Activated CD8-positive, alpha-beta T cell treated with anti-CD3 and anti-CD28 coated beads for 36 hours (primary cell): ENCODE results near the gene SGK2. TPM values are rescaled to one million over a fixed set of nuclear protein-coding genes. Genes with fewer than 3 reads are reported as not detected.

ENCODE experiments used
- ATAC-seq: fragments of 200-7000 bp; cut with Tn5 transposase; one replicate; pipeline ENCODE4 v1.10.0; 2021; ENCODE audit warnings: mild to moderate bottlenecking, moderate library complexity
- CTCF ChIA-PET: fragments of 350-600 bp; sonication (Branson Sonifier 250); formaldehyde crosslinking; loops from one replicate; lab custom pipeline; 2021; ENCODE audit warnings: antibody characterized with exemption; lab: Charles Lee
- POLR2A ChIA-PET: fragments of 350-600 bp; sonication (Branson Sonifier 250); formaldehyde crosslinking; loops from one replicate; lab custom pipeline; 2021; ENCODE audit warnings: antibody characterized with exemption; lab: Charles Lee
- DNase-seq: peaks from one replicate; pipeline ENCODE4 v3.0.0-alpha.2; 2020
- H3K27ac Mint-ChIP-seq: one replicate; pipeline ENCODE4 v1.8.0; 2021; ENCODE audit warnings: mild to moderate bottlenecking, mixed read lengths
- H3K27me3 Mint-ChIP-seq: one replicate; pipeline ENCODE4 v1.8.0; 2021; ENCODE audit warnings: mixed read lengths
- H3K36me3 Mint-ChIP-seq: one replicate; pipeline ENCODE4 v1.8.0; 2021; ENCODE audit warnings: low read depth, mixed read lengths
- H3K4me1 Mint-ChIP-seq: one replicate; pipeline ENCODE4 v1.8.0; 2021; ENCODE audit warnings: low read depth, mixed read lengths
- H3K4me3 Mint-ChIP-seq: one replicate; pipeline ENCODE4 v1.8.0; 2021; ENCODE audit warnings: mild to moderate bottlenecking, moderate library complexity, mixed read lengths
- H3K9me3 Mint-ChIP-seq: one replicate; pipeline ENCODE4 v1.8.0; 2021; ENCODE audit warnings: mixed read lengths
- CTCF ChIP-seq: fragments of 200-600 bp; IDR thresholded peaks from one replicate; pipeline ENCODE4 v1.8.0; 2022; ENCODE audit warnings: antibody characterized with exemption, mild to moderate bottlenecking
- intact Hi-C: fragments of 100-400 bp; cut with micrococcal nuclease; formaldehyde crosslinking; loops from one replicate; pipeline ENCODE4 v1.10.0; 2022
- total RNA-seq, 2 experiments: library from RNA; stranded (reverse); gene quantifications; one replicate each; pipeline ENCODE4 v1.2.3, GENCODE V29; 2021

Gene SGK2
- total RNA-seq, 2 experiments from 2014 or later = 0.16 to 0.50 TPM

DNA sequence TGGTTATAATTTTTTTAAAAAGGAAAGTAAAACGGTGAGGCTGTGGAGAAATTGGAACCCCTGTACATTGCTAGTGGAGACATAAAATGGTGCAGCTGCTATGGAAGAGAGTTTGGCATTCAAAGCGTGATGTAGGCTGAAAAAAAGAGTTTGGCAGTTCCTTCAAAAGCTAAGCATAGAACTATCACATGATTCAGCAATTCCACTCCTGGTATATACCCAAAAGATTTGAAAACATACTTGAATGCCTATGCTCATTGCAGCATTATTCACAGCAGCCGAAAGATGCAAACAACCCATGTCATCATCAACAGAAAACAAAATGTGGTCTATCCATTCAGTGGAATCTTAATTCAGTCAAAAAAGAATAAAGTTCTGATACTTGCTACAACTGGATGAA lies 4.5 kb upstream of the SGK2 start:
- no peaks in the 10 kb centered on the region for H3K9me3 Mint-ChIP-seq
- DNase-seq (no peak), ATAC-seq (no peak)
- intact Hi-C loops = no loop called here
- no peaks in the 10 kb centered on the region for H3K4me1 Mint-ChIP-seq
- no peaks in the 10 kb centered on the region for H3K27me3 Mint-ChIP-seq
- H3K4me3 Mint-ChIP-seq = no peak overlapping the region
- H3K27ac Mint-ChIP-seq = no peak overlapping the region
- no peaks in the 10 kb centered on the region for H3K36me3 Mint-ChIP-seq
- ChIA-PET POLR2A (interaction anchor here (0.7 kb wide), 1 partner anchor 145 kb away, joined by 3 read pairs; no protein-coding TSS in a partner anchor), CTCF (no interaction called here)
- TF ChIP-seq CTCF = no peak

- no peak for TF ChIP-seq CTCF
- CTCF ChIA-PET = interaction anchor here (1.1 to 2.0 kb wide), 2 partner anchors 11 to 21 kb away, joined by 3 to 7 read pairs; no protein-coding TSS in a partner anchor
- no peaks in the 10 kb centered on the region for H3K36me3 Mint-ChIP-seq
- H3K4me3 Mint-ChIP-seq = no peak overlapping the region
- intact Hi-C loops = no loop called here
- H3K9me3 Mint-ChIP-seq = no peaks in the 10 kb centered on the region
- no peak for DNase-seq
- H3K27ac Mint-ChIP-seq = no peak overlapping the region
- ATAC-seq = no peak
- no peaks in the 10 kb centered on the region for H3K4me1 Mint-ChIP-seq
- POLR2A ChIA-PET = no interaction called here
- H3K27me3 Mint-ChIP-seq = no peaks in the 10 kb centered on the region
Observed at GRCh38 chr20:43559147-43559987, 540 bp downstream of the SGK2 start.

GRCh38 chr20:43560974-43561373 lies 2.1 kb downstream of the SGK2 start:
- no peaks in the 10 kb centered on the region for H3K27me3 Mint-ChIP-seq
- no peak overlapping the region for H3K27ac Mint-ChIP-seq
- DNase-seq (no peak), ATAC-seq (no peak)
- no peaks in the 10 kb centered on the region for H3K9me3 Mint-ChIP-seq
- CTCF ChIA-PET = no interaction called here
- no peaks in the 10 kb centered on the region for H3K4me1 Mint-ChIP-seq
- intact Hi-C loops = no loop called here
- POLR2A ChIA-PET = no interaction called here
- no peak for TF ChIP-seq CTCF
- H3K4me3 Mint-ChIP-seq = no peak overlapping the region
- no peaks in the 10 kb centered on the region for H3K36me3 Mint-ChIP-seq

DNA sequence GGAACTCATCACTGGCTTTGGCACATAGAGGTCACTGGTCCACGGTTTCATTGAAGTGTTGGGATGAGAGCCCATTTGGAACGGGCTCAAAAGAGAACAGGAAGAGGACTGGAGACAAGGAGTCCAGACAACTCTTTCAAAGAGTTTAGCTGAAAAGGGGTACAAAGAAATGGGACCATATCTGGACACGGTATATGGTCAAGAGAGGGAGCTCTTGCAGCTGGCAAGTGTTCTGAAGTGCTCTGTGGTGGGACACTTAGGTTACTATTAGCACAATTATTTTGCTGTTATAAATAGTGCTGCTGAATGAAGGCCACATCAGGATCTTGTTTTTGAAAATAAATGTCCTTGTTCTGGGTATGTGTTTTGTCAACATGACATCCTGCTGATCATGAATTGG lies 4.6 kb downstream of the SGK2 start:
- H3K4me1 Mint-ChIP-seq = no peaks in the 10 kb centered on the region
- ChIA-PET POLR2A (no interaction called here), CTCF (no interaction called here)
- ATAC-seq (no peak), DNase-seq (no peak)
- no peaks in the 10 kb centered on the region for H3K9me3 Mint-ChIP-seq
- intact Hi-C loops = loop anchor here (2.0 kb wide), 1 partner anchor 55 kb away; no protein-coding TSS in a partner anchor
- no peaks in the 10 kb centered on the region for H3K36me3 Mint-ChIP-seq
- no peak overlapping the region for H3K4me3 Mint-ChIP-seq
- TF ChIP-seq CTCF = no peak
- no peaks in the 10 kb centered on the region for H3K27me3 Mint-ChIP-seq
- H3K27ac Mint-ChIP-seq = no peak overlapping the region

DNA sequence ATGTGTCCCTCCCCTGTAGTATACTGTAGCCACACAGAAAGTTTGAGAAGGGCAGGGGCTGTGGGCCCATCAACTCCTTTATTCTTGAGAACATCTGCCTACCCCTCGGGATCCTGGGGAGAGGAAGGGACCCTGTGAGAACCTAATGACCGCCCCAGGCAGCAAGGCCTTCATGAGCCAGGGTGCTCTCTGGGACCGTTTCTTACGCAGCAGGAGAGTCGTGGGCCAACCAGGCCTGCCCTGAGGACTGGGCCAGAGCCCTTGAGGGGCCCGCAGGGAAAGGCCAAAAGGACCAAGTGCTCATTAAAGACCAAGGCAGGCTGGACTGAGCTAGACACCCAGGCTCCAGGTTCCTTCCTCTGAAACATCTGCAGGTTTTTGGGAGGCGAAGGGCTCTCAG lies 5.2 kb downstream of the SGK2 start:
- Mint-ChIP-seq H3K27me3 (no peaks in the 10 kb centered on the region), H3K36me3 (no peaks in the 10 kb centered on the region), H3K4me3 (no peak overlapping the region), H3K27ac (no peak overlapping the region), H3K9me3 (no peaks in the 10 kb centered on the region), H3K4me1 (no peaks in the 10 kb centered on the region)
- no peak for DNase-seq
- intact Hi-C loops = loop anchor here (2.0 kb wide), 1 partner anchor 55 kb away; no protein-coding TSS in a partner anchor
- TF ChIP-seq CTCF = no peak
- no peak for ATAC-seq
- POLR2A ChIA-PET = no interaction called here
- CTCF ChIA-PET = no interaction called here
